ENCODE data around the gene RIMS4.

DNA sequence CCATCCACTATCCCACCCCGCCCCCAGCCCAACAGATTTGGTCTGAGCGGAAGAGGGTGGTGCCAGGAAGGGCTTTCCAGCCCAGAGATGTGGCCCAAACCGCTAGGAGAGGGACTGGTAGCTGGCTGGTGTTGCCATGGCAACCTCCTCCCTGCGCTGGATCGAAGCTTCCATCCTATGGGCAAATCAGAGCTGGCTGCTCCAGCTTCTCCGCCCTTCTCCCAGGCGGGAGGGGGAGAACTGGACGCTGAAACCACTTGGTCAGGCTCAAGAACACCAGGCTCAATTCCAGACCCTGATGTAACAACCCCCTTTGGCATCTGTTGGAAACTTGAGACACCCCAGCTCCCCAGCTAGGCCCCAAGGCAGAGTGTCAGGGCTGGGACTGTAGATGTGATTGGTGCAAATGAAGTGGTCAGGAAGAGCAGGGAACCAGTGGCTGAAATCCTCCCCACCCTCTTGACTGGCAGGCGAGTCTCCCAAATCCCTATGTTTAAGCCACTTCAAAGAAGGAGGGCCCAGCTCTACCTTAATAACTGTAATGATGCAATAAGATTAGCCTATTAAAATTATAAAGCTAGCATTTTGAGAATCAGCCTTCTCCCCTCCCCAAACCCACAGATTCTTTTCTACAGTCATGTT lies 4.2 kb downstream of the RIMS4 start:
- TF ChIP-seq GATA2 (IDR thresholded peaks at IDR 0.05; ENCODE audit: low read depth, low read length) (no peak), GATA3 (IDR thresholded peaks at IDR 0.05; ENCODE audit: low read depth, low read length) (no peak)

All from SH-SY5Y (cell line).